Keratinocyte (primary cell): Measurements from ENCODE around the gene ADARB2. TPM values are rescaled to one million over a fixed set of nuclear protein-coding genes. Genes with fewer than 3 reads are reported as not detected.

Experiments used
- DNase-seq: peaks from one replicate; pipeline ENCODE4 v3.0.0-alpha.2; 2011; ENCODE audit warnings: low read depth, missing footprints, low spot score
- FAIRE-seq: peaks from 2 replicates; lab custom pipeline; 2011; peaks lifted over from hg19 to GRCh38; lab: Jason Lieb, UNC
- H2AFZ ChIP-seq: 2 replicates; pipeline ENCODE4 v1.6.0; 2012; ENCODE audit warnings: low read length, control low read depth, inconsistent platforms; ENCODE audit not compliant: control insufficient read depth
- H3K27ac ChIP-seq: 2 replicates; pipeline ENCODE4 v1.5.1; 2011; ENCODE audit warnings: low read length; ENCODE audit not compliant: control insufficient read depth, insufficient read depth
- H3K27me3 ChIP-seq: 3 replicates; pipeline ENCODE4 v1.6.0; 2011; ENCODE audit warnings: low read length; ENCODE audit not compliant: control insufficient read depth, insufficient read depth; ENCODE audit errors: extremely low read depth
- H3K36me3 ChIP-seq, 2 experiments: 2 replicates in 1 of 2; 3 replicates in 1 of 2; pipeline ENCODE4 v1.5.1; 2011; ENCODE audit warnings: low read length in 2 of 2, mild to moderate bottlenecking in 1 of 2; ENCODE audit not compliant: control insufficient read depth in 2 of 2, insufficient read depth in 2 of 2; ENCODE audit errors: extremely low read depth in 1 of 2
- H3K4me1 ChIP-seq: 3 replicates; pipeline ENCODE4 v1.5.1; 2011; ENCODE audit warnings: low read length; ENCODE audit not compliant: control insufficient read depth, insufficient read depth; ENCODE audit errors: extremely low read depth
- H3K4me2 ChIP-seq: 3 replicates; pipeline ENCODE4 v1.6.0; 2011; ENCODE audit warnings: low read depth, low read length; ENCODE audit not compliant: control insufficient read depth, insufficient read depth; ENCODE audit errors: extremely low read depth
- H3K4me3 ChIP-seq, 3 experiments: fragments of 200-600 bp in 1 of 3; sonication (generic) in 1 of 3; 2 replicates in 2 of 3; 3 replicates in 1 of 3; pipeline ENCODE4 v1.5.1; 2011 to 2016; ENCODE audit warnings: low read length in 3 of 3, mild to moderate bottlenecking in 3 of 3, control low read depth in 2 of 3, inconsistent platforms in 1 of 3, low read depth in 1 of 3, mixed read lengths in 1 of 3, mixed run types in 1 of 3, moderate library complexity in 1 of 3; ENCODE audit not compliant: control insufficient read depth in 2 of 3, insufficient read depth in 2 of 3; ENCODE audit errors: extremely low read depth in 1 of 3
- H3K79me2 ChIP-seq: 2 replicates; pipeline ENCODE4 v1.6.0; 2012; ENCODE audit warnings: low read length; ENCODE audit not compliant: control insufficient read depth, insufficient read depth
- H3K9ac ChIP-seq: 3 replicates; pipeline ENCODE4 v1.6.0; 2011; ENCODE audit warnings: low read length; ENCODE audit not compliant: control insufficient read depth, insufficient read depth; ENCODE audit errors: extremely low read depth
- H3K9me1 ChIP-seq: 3 replicates; pipeline ENCODE4 v1.6.0; 2011; ENCODE audit warnings: low read length; ENCODE audit not compliant: control insufficient read depth, insufficient read depth; ENCODE audit errors: extremely low read depth
- H3K9me3 ChIP-seq: 2 replicates; pipeline ENCODE4 v1.5.1; 2012; ENCODE audit warnings: low read depth, low read length; ENCODE audit not compliant: control insufficient read depth
- H4K20me1 ChIP-seq: 3 replicates; pipeline ENCODE4 v1.6.0; 2011; ENCODE audit warnings: low read length; ENCODE audit not compliant: control insufficient read depth, insufficient read depth; ENCODE audit errors: extremely low read depth
- EZH2 ChIP-seq: IDR thresholded peaks from one replicate; pipeline ENCODE4 v1.6.1; 2012; ENCODE audit warnings: inconsistent platforms, mild to moderate bottlenecking, low read length, moderate library complexity
- dilution Hi-C: fragments of 300-500 bp; cut with MboI; formaldehyde crosslinking; loops from one replicate; pipeline ENCODE4 v1.7.0; 2020; ENCODE audit warnings: low sequenced_read_pairs; ENCODE audit not compliant: extremely low pct_ligation_motif_present
- polyA plus RNA-seq, 5 experiments: library from polyadenylated mRNA; depleted of rRNA in 3 of 5; stranded (reverse) in 3 of 5; stranded (forward) in 1 of 5; unstranded in 1 of 5; fragments of >200 nt; gene quantifications; 1 replicate in 1 of 5; 2 replicates in 3 of 5; 3 replicates in 1 of 5; pipeline versions ENCODE4 v1.2.1 to v1.2.3, GENCODE V29; 2011 to 2012; ENCODE audit warnings: missing spikeins in 2 of 5, low read depth in 1 of 5, low replicate concordance in 1 of 5
- TF ChIP-seq, protein P1 (sequence below), 3 experiments: IDR thresholded peaks in 1 of 3; conservative IDR thresholded peaks in 1 of 3; optimal IDR thresholded peaks in 1 of 3; 2 replicates in 2 of 3; 3 replicates in 1 of 3; pipeline versions ENCODE3 to v1.5.1; 2011; ENCODE audit warnings: low read length in 3 of 3, mild to moderate bottlenecking in 3 of 3, moderate library complexity in 2 of 3, control low read depth in 1 of 3, inconsistent platforms in 1 of 3; ENCODE audit not compliant: insufficient read depth in 2 of 3; ENCODE audit errors: extremely low read depth in 1 of 3

ADARB2 gene
- polyA plus RNA-seq, 1 donor (not counting 4 experiments of a cell fraction or from before 2014, with no cell fraction given): not detected

DNA sequence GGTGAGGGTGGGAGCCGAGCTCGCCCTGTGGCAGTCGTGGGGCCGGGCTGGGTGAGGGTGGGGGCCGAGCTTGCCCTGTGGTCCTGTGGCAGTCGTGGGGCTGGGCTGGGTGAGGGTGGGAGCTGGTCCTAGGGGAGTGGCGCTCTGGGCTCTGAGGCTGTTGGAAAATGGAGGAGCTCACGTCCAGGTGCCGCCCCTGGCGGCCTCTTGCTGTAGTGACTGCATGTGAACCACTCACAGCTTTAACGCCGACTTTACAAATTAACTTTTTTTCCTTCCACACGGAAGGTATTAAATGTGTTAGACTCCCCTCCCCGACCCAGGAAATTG, 368.5 kb downstream of the ADARB2 start:
- dilution Hi-C loops: no loop called here
- no peak for FAIRE-seq
- no peak for DNase-seq
- Histone ChIP-seq H3K79me2 (no peaks in the 10 kb centered on the region), H3K27me3 (no peaks in the 10 kb centered on the region), H3K9me3 (peaks cover 3% of the 10 kb centered on the region), H3K9ac (no peak overlapping the region), H3K36me3 (no peaks in the 10 kb centered on the region), H3K9me1 (no peaks in the 10 kb centered on the region), H4K20me1 (no peaks in the 10 kb centered on the region), H3K4me1 (peaks cover 10% of the 10 kb centered on the region), H2AFZ (no peak overlapping the region), H3K27ac (no peak overlapping the region), H3K4me3 (no peak overlapping the region), H3K4me2 (no peak overlapping the region)
- TF ChIP-seq, protein P1, sequence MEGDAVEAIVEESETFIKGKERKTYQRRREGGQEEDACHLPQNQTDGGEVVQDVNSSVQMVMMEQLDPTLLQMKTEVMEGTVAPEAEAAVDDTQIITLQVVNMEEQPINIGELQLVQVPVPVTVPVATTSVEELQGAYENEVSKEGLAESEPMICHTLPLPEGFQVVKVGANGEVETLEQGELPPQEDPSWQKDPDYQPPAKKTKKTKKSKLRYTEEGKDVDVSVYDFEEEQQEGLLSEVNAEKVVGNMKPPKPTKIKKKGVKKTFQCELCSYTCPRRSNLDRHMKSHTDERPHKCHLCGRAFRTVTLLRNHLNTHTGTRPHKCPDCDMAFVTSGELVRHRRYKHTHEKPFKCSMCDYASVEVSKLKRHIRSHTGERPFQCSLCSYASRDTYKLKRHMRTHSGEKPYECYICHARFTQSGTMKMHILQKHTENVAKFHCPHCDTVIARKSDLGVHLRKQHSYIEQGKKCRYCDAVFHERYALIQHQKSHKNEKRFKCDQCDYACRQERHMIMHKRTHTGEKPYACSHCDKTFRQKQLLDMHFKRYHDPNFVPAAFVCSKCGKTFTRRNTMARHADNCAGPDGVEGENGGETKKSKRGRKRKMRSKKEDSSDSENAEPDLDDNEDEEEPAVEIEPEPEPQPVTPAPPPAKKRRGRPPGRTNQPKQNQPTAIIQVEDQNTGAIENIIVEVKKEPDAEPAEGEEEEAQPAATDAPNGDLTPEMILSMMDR (optimal IDR thresholded peaks at IDR 0.05 in 1 of 3, IDR thresholded peaks at IDR 0.05 in 1 of 3, conservative IDR thresholded peaks at IDR 0.05 in 1 of 3; ENCODE audit: extremely low read depth in 1 of 3, insufficient read depth in 2 of 3, low read length in 3 of 3): peak; percentile 14 to 30 (median 28)
- no peak for TF ChIP-seq EZH2

DNA sequence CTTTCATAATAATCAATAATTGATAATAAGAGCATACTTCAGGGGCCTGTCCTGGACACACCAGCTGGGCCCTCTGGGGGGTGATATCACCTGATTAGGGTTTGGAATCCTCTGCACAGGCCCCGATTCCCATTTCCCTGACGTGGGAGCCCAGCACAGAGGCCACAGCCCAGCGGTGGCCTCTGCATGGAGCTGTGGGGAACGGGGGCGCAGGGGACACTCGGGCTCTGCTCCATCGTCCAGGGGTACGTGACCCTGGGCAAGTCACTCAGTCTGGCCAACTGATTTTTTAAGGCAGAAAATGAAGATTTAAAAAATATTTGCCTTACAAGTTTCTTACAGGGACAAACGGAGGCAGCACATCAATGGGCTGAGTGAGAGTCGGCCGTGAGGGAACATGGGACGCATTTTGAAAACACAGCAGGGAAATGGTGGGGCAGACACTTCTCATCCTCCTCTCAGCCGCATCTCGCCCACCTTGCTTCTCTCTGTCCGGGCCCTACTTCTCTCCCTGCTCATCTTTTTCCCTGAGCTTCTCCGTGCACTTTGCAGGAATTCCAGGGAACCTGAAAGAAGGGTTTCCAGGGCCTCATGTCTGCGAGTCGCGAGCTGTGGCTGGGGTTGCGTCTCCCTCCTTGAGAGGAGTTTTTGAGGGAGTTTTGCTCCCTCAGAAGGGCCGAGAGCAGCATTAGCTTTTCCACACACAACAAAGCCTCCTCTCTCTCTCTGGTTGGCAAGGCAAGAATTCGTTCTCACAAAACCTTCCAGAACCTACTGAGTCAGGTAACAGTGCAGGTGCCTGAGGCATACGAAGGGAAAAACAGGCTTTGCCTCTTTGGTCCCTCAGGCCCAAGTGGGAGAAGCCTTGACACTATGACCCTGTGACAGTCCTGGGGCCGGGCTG, 369.1 kb downstream of the ADARB2 start:
- no peak overlapping the region for H3K9ac ChIP-seq

More for the DNA sequence above, 369.1 kb downstream of the ADARB2 start:
- H3K4me3 ChIP-seq: no peak overlapping the region
- H3K27ac ChIP-seq: no peak overlapping the region
- no peaks in the 10 kb centered on the region for H3K79me2 ChIP-seq
- TF ChIP-seq EZH2: no peak
- TF ChIP-seq, protein P1 (optimal IDR thresholded peaks at IDR 0.05 in 1 of 3, IDR thresholded peaks at IDR 0.05 in 1 of 3, conservative IDR thresholded peaks at IDR 0.05 in 1 of 3; ENCODE audit: extremely low read depth in 1 of 3, insufficient read depth in 2 of 3, low read length in 3 of 3): no peak
- H3K4me2 ChIP-seq: no peak overlapping the region
- no peaks in the 10 kb centered on the region for H3K36me3 ChIP-seq
- no peaks in the 10 kb centered on the region for H3K27me3 ChIP-seq
- H3K4me1 ChIP-seq: peaks cover 10% of the 10 kb centered on the region
- H2AFZ ChIP-seq: no peak overlapping the region
- DNase-seq: no peak
- dilution Hi-C loops: no loop called here
- no peaks in the 10 kb centered on the region for H4K20me1 ChIP-seq
- H3K9me3 ChIP-seq: peaks cover 3% of the 10 kb centered on the region
- FAIRE-seq: no peak
- H3K9me1 ChIP-seq: no peaks in the 10 kb centered on the region
